ENCODE measurements around the gene LGALS9. TPM values are rescaled to one million over a fixed set of nuclear protein-coding genes. Genes with fewer than 3 reads are reported as not detected.
"Not testable (repeated sequence)": the region's sequence is repeated elsewhere in the genome, so short reads cannot be mapped to it uniquely, and the experiment has no call there.

The LGALS9 gene
- total RNA-seq, 1 donor from 2014 or later = 35.1 TPM

DNA sequence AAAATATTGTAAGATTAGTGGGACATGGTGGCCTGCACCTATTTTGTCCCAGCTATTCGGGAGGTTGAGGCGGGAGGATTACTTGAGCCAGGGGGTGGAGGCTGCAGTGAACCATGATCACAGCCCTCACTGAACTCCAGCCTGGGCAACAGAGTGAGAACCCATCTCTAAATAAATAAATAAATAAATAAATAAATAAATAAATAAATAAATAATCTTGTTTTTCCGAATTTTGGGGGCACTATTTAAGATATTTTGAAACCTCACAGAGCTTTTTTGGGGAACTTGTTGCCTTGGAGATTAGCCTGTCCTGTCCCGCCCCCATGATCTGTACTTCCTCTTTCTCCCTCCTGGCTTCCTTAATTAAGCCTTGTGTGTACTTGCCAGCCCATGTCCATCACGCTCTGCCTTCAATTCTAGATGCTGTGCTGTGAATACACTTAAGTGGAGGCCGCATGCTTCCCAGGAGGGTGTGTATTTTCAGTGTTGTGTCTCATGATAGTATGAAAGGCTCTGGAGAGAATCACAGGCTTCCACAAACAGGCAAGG is 4.4 kb downstream of the LGALS9 start:
- Mint-ChIP-seq H3K4me3 (ENCODE audit: low read depth) (no peak overlapping the region), H3K27ac (peak overlapping the region; percentile 11), H3K27me3 (ENCODE audit: low read depth) (no peaks in the 10 kb centered on the region), H3K9me3 (no peaks in the 10 kb centered on the region), H3K36me3 (ENCODE audit: low read depth) (peaks cover 15% of the 10 kb centered on the region), H3K4me1 (ENCODE audit: low read depth) (peaks cover 26% of the 10 kb centered on the region)
- intact Hi-C loops (cut with micrococcal nuclease) = no loop called here
- no peak for DNase-seq (ENCODE audit: low spot score)

DNA sequence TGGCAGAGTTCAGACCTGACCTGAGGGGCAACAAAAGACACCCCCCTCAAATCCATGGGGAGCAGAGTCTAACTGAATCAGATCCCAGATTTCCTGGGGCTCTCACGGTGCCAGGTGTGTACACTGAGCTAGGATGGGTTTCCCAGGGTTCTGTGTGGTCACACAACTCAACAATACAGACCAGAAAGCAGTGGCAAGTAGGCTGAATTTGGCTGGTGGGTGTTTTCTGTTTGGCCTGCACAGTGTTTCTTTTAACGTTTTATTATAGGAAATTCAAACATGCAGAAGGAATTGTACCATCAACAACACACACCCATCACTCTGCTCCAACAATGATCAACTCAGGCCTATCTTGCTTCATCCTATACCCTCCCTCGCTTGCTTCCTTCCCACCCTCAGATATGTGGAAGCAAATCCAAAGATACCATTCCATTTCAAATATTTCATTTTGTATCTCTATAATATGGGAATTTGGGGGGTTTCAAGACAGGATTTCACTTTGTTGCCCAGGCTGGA is 5.1 kb downstream of the LGALS9 start:
- not testable (repeated sequence) for H3K27ac Mint-ChIP-seq

DNA sequence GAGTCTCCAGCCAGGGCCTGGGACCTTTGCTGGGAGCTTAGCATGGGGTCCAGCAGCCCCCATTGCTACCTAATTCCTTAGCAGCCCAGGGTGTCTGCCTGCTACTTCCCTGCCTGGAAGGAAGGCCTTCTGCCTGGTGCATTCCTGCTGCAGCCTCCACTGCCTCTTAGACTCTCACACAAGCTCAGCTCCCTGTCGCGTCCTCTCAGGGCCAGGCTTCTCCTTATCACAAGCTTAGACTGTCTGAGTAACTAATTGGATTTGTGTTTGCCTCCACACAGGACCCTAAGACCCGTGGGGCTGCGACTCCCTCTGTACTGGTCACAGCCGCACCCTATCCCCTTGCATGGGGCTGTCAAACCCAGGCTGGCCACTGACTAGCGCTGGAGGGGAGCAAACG is 6.8 kb downstream of the LGALS9 start:
- DNase-seq (ENCODE audit: low spot score); H3K27me3 Mint-ChIP-seq (ENCODE audit: low read depth); H3K9me3 Mint-ChIP-seq; H3K4me3 Mint-ChIP-seq (ENCODE audit: low read depth); H3K27ac Mint-ChIP-seq; intact Hi-C loops (cut with micrococcal nuclease): not testable (repeated sequence)
- Mint-ChIP-seq H3K36me3 (ENCODE audit: low read depth) (peaks cover 28% of the 10 kb centered on the region), H3K4me1 (ENCODE audit: low read depth) (peaks cover 11% of the 10 kb centered on the region)

More for the DNA sequence above, 5.1 kb downstream of the LGALS9 start:
- intact Hi-C loops (cut with micrococcal nuclease); H3K4me3 Mint-ChIP-seq (ENCODE audit: low read depth); DNase-seq (ENCODE audit: low spot score); H3K27me3 Mint-ChIP-seq (ENCODE audit: low read depth); H3K9me3 Mint-ChIP-seq: not testable (repeated sequence)
- H3K36me3 Mint-ChIP-seq (ENCODE audit: low read depth) = peaks cover 21% of the 10 kb centered on the region
- H3K4me1 Mint-ChIP-seq (ENCODE audit: low read depth) = peaks cover 22% of the 10 kb centered on the region

DNA sequence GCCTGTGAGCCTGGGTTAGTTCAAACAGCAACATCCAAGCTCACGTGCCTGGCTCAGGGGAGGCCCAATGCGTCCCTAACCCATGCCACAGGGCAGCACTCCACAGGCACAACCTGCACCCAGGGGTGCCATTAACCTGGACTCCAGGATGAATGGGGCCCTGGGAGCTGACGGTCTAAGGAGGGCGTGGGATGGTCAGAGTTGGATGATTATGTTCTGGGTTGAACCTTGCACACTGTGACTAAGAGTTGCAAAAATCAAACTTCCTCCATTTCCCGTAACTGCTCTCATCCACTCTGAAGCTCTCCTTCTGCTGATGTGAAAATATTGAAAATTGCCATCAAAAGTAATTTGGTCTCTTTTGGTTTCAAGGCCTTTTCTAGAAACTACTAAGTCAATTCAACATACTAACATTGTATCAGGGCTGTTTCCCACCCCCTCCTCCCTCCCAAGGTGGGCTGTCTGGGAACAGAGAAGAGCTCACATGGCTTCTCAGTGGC is 7.5 kb downstream of the LGALS9 start:
- H3K4me3 Mint-ChIP-seq (ENCODE audit: low read depth); H3K9me3 Mint-ChIP-seq; intact Hi-C loops (cut with micrococcal nuclease); H3K27ac Mint-ChIP-seq; DNase-seq (ENCODE audit: low spot score); H3K27me3 Mint-ChIP-seq (ENCODE audit: low read depth); H3K4me1 Mint-ChIP-seq (ENCODE audit: low read depth): not testable (repeated sequence)
- H3K36me3 Mint-ChIP-seq (ENCODE audit: low read depth) = peaks cover 28% of the 10 kb centered on the region

DNA sequence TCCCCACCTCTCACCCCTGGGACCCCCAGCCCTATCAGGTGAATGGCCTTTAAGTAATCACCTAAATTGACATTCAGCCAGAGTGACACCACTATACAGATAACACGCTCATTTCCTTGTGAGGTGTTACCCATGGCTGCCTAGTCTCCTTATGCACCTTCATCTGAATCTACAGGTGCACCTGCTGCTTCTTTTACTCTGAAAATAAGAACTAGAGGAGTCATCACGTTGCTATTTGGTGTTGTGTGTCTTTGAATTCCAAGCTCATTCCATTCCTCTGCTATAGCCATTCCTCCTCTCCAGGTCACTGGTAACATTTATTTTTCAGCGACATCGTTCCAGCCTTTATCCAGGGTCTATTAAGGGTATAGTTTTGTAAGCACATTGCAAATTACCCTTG is 9.8 kb downstream of the LGALS9 start:
- no peaks in the 10 kb centered on the region for H3K9me3 Mint-ChIP-seq
- no peaks in the 10 kb centered on the region for H3K4me1 Mint-ChIP-seq (ENCODE audit: low read depth)
- intact Hi-C loops (cut with micrococcal nuclease) = loop anchor here (10.0 kb wide), 1 partner anchor 56 kb away; no protein-coding TSS in a partner anchor
- peaks cover 20% of the 10 kb centered on the region for H3K36me3 Mint-ChIP-seq (ENCODE audit: low read depth)
- no peak overlapping the region for H3K27ac Mint-ChIP-seq
- DNase-seq (ENCODE audit: low spot score) = no peak
- no peak overlapping the region for H3K4me3 Mint-ChIP-seq (ENCODE audit: low read depth)
- no peaks in the 10 kb centered on the region for H3K27me3 Mint-ChIP-seq (ENCODE audit: low read depth)

DNA sequence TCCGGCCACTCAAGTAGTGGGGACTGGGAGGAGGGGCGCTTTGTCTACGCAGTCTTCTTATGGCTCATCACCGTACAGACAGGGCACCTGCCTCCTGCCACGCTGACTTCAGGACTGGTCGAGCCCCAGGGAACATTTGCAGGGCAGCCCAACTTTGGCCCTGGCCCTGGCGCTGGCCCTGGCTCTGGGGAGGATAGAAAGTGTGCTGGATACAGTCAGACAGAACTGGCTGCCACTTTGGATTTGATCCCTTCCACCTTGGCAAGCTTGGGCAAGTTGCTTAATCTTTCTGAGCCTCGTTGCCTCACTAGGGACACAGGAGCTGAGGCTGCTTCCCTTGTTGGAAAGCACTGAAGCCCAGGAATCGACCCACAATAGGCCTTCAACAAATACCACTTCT is 13.6 kb downstream of the LGALS9 start:
- no peak overlapping the region for H3K4me3 Mint-ChIP-seq (ENCODE audit: low read depth)
- no peak overlapping the region for H3K27ac Mint-ChIP-seq
- no peaks in the 10 kb centered on the region for H3K9me3 Mint-ChIP-seq
- no peak for DNase-seq (ENCODE audit: low spot score)
- no peaks in the 10 kb centered on the region for H3K27me3 Mint-ChIP-seq (ENCODE audit: low read depth)
- H3K36me3 Mint-ChIP-seq (ENCODE audit: low read depth) = peaks cover 28% of the 10 kb centered on the region
- intact Hi-C loops (cut with micrococcal nuclease) = loop anchor here (10.0 kb wide), 1 partner anchor 60 kb away; no protein-coding TSS in a partner anchor
- H3K4me1 Mint-ChIP-seq (ENCODE audit: low read depth) = no peaks in the 10 kb centered on the region

DNA sequence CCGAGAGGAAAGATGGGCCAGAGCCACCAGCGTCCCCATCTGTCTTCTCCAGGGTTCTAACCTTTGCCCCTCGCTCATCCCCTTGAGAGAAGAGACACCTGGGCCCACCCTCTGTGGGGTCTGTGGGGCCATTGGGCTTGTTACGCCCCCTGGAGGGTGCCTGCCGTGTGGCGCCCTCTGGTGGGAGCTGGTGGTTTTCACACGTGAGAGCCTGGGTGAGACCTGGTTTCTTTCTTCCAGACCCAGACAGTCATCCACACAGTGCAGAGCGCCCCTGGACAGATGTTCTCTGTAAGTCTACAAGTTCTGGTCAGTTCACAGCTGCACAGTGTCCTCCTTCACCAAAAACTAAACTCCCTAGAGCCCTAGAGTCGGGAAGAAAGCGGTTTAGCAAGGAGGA is 14.6 kb downstream of the LGALS9 start:
- H3K9me3 Mint-ChIP-seq; H3K4me3 Mint-ChIP-seq (ENCODE audit: low read depth); H3K27ac Mint-ChIP-seq; H3K4me1 Mint-ChIP-seq (ENCODE audit: low read depth); DNase-seq (ENCODE audit: low spot score); H3K27me3 Mint-ChIP-seq (ENCODE audit: low read depth): not testable (repeated sequence)
- intact Hi-C loops (cut with micrococcal nuclease) = loop anchor here (5.0 to 10.0 kb wide), 2 partner anchors 43 to 61 kb away; no protein-coding TSS in a partner anchor
- H3K36me3 Mint-ChIP-seq (ENCODE audit: low read depth) = peaks cover 27% of the 10 kb centered on the region

DNA sequence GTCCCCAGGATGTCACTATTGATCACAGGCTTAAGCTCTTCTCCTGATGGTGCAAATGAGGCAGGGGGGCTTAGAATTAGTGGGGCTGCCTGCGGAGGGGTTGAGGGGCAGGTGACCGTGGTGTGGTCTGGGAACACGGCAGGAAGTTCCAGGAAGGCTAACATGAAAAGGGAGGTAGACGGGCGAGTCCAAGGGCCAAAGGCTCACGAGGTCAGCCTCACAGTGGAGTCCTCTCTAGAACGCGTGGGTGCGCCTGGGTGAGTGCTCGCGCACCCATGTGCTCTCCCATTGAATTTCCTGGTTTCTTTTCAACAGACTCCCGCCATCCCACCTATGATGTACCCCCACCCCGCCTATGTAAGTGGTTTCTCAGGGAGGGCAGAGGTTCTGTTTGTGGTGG is 15.2 kb downstream of the LGALS9 start:
- H3K27ac Mint-ChIP-seq = no peak overlapping the region
- H3K4me3 Mint-ChIP-seq (ENCODE audit: low read depth) = no peak overlapping the region
- peaks cover 21% of the 10 kb centered on the region for H3K36me3 Mint-ChIP-seq (ENCODE audit: low read depth)
- intact Hi-C loops (cut with micrococcal nuclease) = loop anchor here (5.0 to 10.0 kb wide), 2 partner anchors 44 to 61 kb away; no protein-coding TSS in a partner anchor
- no peaks in the 10 kb centered on the region for H3K9me3 Mint-ChIP-seq
- no peak for DNase-seq (ENCODE audit: low spot score)
- no peaks in the 10 kb centered on the region for H3K27me3 Mint-ChIP-seq (ENCODE audit: low read depth)
- no peaks in the 10 kb centered on the region for H3K4me1 Mint-ChIP-seq (ENCODE audit: low read depth)

DNA sequence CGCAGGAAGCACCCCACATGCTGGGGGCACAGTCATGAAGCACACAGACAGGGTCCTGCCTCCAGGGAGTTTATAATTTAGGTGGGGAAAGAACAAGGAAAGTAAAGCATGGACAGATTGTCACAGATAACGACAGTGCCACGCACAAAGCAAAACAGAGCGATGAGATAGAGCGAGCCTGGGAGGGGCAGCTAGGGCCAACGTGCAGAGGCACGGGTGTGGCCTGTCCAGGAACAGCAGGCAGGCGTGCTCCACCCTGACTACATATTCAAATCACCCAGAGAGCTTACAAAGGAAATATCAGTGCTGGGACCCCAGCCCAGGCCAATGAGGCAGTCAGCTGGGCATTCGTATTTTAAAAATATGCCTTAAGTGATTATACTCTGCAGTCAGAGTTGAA is 16.8 kb downstream of the LGALS9 start:
- H3K36me3 Mint-ChIP-seq (ENCODE audit: low read depth) = peaks cover 15% of the 10 kb centered on the region
- intact Hi-C loops (cut with micrococcal nuclease) = loop anchor here (5.0 to 10.0 kb wide), 2 partner anchors 45 to 63 kb away; no protein-coding TSS in a partner anchor
- H3K4me3 Mint-ChIP-seq (ENCODE audit: low read depth) = no peak overlapping the region
- H3K27me3 Mint-ChIP-seq (ENCODE audit: low read depth) = no peaks in the 10 kb centered on the region
- no peak for DNase-seq (ENCODE audit: low spot score)
- peak overlapping the region; percentile 29 for H3K27ac Mint-ChIP-seq
- H3K4me1 Mint-ChIP-seq (ENCODE audit: low read depth) = peaks cover 2% of the 10 kb centered on the region
- H3K9me3 Mint-ChIP-seq = no peaks in the 10 kb centered on the region

DNA sequence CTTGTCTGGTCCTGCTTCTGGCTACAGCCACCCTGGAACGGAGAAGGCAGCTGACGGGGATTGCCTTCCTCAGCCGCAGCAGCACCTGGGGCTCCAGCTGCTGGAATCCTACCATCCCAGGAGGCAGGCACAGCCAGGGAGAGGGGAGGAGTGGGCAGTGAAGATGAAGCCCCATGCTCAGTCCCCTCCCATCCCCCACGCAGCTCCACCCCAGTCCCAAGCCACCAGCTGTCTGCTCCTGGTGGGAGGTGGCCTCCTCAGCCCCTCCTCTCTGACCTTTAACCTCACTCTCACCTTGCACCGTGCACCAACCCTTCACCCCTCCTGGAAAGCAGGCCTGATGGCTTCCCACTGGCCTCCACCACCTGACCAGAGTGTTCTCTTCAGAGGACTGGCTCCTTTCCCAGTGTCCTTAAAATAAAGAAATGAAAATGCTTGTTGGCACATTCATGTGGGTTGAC is 18.2 kb downstream of the LGALS9 start:
- not testable (repeated sequence) for H3K4me3 Mint-ChIP-seq (ENCODE audit: low read depth); H3K27me3 Mint-ChIP-seq (ENCODE audit: low read depth); DNase-seq (ENCODE audit: low spot score); H3K4me1 Mint-ChIP-seq (ENCODE audit: low read depth); H3K27ac Mint-ChIP-seq; H3K9me3 Mint-ChIP-seq
- intact Hi-C loops (cut with micrococcal nuclease) = loop anchor here (5.0 to 10.0 kb wide), 2 partner anchors 47 to 64 kb away; no protein-coding TSS in a partner anchor
- peaks cover 12% of the 10 kb centered on the region for H3K36me3 Mint-ChIP-seq (ENCODE audit: low read depth)

DNA sequence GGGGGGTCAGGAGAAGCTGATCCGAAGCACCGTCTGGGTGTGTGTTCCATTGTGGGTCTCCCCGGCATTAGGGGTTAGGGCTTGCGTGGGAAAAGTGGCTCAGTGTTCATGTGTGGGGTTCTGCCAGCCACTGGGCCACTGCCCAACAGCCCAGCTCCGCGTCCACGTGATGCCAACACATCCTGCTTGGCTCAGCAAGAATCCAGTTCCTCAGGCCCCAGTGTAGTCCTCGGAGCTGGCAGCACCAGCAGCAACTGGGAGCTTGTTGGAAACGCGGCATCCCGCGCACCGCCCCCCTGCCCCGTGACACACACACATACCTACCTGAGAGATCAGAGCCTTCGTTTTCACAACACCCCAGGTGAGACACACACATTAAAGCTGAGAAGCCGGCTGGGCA is 18.9 kb downstream of the LGALS9 start:
- Mint-ChIP-seq H3K36me3 (ENCODE audit: low read depth) (peaks cover 11% of the 10 kb centered on the region), H3K4me3 (ENCODE audit: low read depth) (no peak overlapping the region), H3K4me1 (ENCODE audit: low read depth) (peaks cover 7% of the 10 kb centered on the region), H3K27ac (no peak overlapping the region), H3K9me3 (no peaks in the 10 kb centered on the region), H3K27me3 (ENCODE audit: low read depth) (no peaks in the 10 kb centered on the region)
- DNase-seq (ENCODE audit: low spot score) = no peak
- intact Hi-C loops (cut with micrococcal nuclease) = loop anchor here (5.0 to 10.0 kb wide), 2 partner anchors 48 to 65 kb away; no protein-coding TSS in a partner anchor

DNA sequence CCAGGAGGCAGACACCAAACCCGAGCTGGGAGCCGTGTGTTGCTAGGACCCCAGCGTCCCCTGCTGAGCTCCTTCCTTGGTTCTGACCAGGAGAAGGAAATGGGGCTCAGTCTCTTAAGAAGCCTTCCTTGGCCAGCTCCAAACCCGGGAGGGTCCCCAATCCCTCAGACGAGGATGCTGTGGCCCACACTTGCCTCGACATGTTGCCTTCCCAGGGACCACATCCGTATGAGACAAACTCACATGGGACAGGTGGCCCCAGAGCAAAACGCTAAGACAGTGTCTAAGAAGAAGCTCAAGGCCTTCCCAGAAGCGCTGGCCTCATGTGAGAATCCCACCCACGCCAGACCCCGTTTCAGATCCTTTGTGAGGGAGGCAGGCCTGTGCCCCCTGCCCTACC is 19.8 kb downstream of the LGALS9 start:
- no peak overlapping the region for H3K27ac Mint-ChIP-seq
- peaks cover 7% of the 10 kb centered on the region for H3K4me1 Mint-ChIP-seq (ENCODE audit: low read depth)
- H3K27me3 Mint-ChIP-seq (ENCODE audit: low read depth) = no peaks in the 10 kb centered on the region
- no peak overlapping the region for H3K4me3 Mint-ChIP-seq (ENCODE audit: low read depth)
- peaks cover 11% of the 10 kb centered on the region for H3K36me3 Mint-ChIP-seq (ENCODE audit: low read depth)
- intact Hi-C loops (cut with micrococcal nuclease) = no loop called here
- no peaks in the 10 kb centered on the region for H3K9me3 Mint-ChIP-seq
- no peak for DNase-seq (ENCODE audit: low spot score)

Measured in activated T-helper 2 cell treated with anti-CD3 and anti-CD28 coated beads, Interferon-gamma antibody, Interleukin-2, Interleukin-4, amounts not matched to agents 10 μg/mL and 5 μg/mL and 100 μg/mL, durations not matched to agents 14 hours and 24 hours and 36 hours (primary cell).